DOHH2 (cell line): Measurements from ENCODE around the gene NLK.
"Not testable (repeated sequence)": the region's sequence is repeated elsewhere in the genome, so short reads cannot be mapped to it uniquely, and the experiment has no call there.

Source experiments
- H3F3A ChIP-seq: fragments of 200-600 bp; sonication (generic), shearing (Covaris generic); 2 replicates; pipeline ENCODE4 v1.6.0; 2016; ENCODE audit warnings: antibody characterized with exemption, mild to moderate bottlenecking; ENCODE audit not compliant: control insufficient read depth, insufficient read depth
- H3K27ac ChIP-seq: fragments of 200-600 bp; sonication (generic); 2 replicates; pipeline ENCODE4 v1.5.1; 2014; ENCODE audit warnings: low read depth, mild to moderate bottlenecking, low read length, moderate library complexity
- H3K27me3 ChIP-seq: fragments of 200-600 bp; sonication (generic); 2 replicates; pipeline ENCODE4 v1.6.1; 2014; ENCODE audit warnings: mild to moderate bottlenecking, low read length, mixed read lengths; ENCODE audit not compliant: control insufficient read depth
- H3K36me3 ChIP-seq: fragments of 200-600 bp; sonication (generic); 2 replicates; pipeline ENCODE4 v1.6.1; 2014; ENCODE audit warnings: mild to moderate bottlenecking, low read length, moderate library complexity, mixed read lengths; ENCODE audit not compliant: control insufficient read depth
- H3K4me1 ChIP-seq: fragments of 200-600 bp; sonication (generic); 2 replicates; pipeline ENCODE4 v1.6.1; 2014; ENCODE audit warnings: mild to moderate bottlenecking, low read length, mixed read lengths; ENCODE audit not compliant: control insufficient read depth
- H3K4me2 ChIP-seq: fragments of 200-600 bp; sonication (generic); 2 replicates; pipeline ENCODE4 v1.6.0; 2014; ENCODE audit warnings: mild to moderate bottlenecking, low read length, moderate library complexity
- H3K4me3 ChIP-seq: fragments of 200-600 bp; sonication (generic); 2 replicates; pipeline ENCODE4 v1.5.1; 2014; ENCODE audit warnings: mild to moderate bottlenecking, low read length, mixed read lengths
- H3K79me2 ChIP-seq: fragments of 200-600 bp; sonication (generic); 2 replicates; pipeline ENCODE4 v1.6.1; 2014; ENCODE audit warnings: mild to moderate bottlenecking, low read length, mixed read lengths; ENCODE audit not compliant: control insufficient read depth
- H3K9me2 ChIP-seq: fragments of 200-600 bp; sonication (generic); replicated peaks from 2 replicates; pipeline ENCODE4 v1.6.1; 2014; ENCODE audit warnings: mild to moderate bottlenecking, low read length, mixed read lengths; ENCODE audit not compliant: control insufficient read depth
- H3K9me3 ChIP-seq: fragments of 200-600 bp; sonication (generic); 2 replicates; pipeline ENCODE4 v1.6.1; 2014; ENCODE audit warnings: antibody characterized with exemption, low read length, mixed read lengths; ENCODE audit not compliant: control insufficient read depth, insufficient read depth
- H4K20me1 ChIP-seq: fragments of 200-600 bp; sonication (generic); 2 replicates; pipeline ENCODE4 v1.6.0; 2014; ENCODE audit warnings: low read depth, mild to moderate bottlenecking, antibody characterized with exemption, low read length, moderate library complexity; ENCODE audit not compliant: control insufficient read depth, insufficient read depth
- CTCF ChIP-seq: fragments of 200-600 bp; sonication (generic); IDR thresholded peaks from one replicate; pipeline ENCODE4 v1.5.1; 2014; ENCODE audit warnings: antibody characterized with exemption, mild to moderate bottlenecking, low read depth, low read length; ENCODE audit not compliant: poor library complexity, severe bottlenecking
- EZH2phosphoT487 ChIP-seq: fragments of 200-600 bp; sonication (generic); IDR thresholded peaks from 2 replicates; pipeline ENCODE4 v1.6.1; 2017; ENCODE audit warnings: borderline replicate concordance, mild to moderate bottlenecking, antibody characterized with exemption, low read length, moderate library complexity, mixed read lengths

NLK gene

DNA sequence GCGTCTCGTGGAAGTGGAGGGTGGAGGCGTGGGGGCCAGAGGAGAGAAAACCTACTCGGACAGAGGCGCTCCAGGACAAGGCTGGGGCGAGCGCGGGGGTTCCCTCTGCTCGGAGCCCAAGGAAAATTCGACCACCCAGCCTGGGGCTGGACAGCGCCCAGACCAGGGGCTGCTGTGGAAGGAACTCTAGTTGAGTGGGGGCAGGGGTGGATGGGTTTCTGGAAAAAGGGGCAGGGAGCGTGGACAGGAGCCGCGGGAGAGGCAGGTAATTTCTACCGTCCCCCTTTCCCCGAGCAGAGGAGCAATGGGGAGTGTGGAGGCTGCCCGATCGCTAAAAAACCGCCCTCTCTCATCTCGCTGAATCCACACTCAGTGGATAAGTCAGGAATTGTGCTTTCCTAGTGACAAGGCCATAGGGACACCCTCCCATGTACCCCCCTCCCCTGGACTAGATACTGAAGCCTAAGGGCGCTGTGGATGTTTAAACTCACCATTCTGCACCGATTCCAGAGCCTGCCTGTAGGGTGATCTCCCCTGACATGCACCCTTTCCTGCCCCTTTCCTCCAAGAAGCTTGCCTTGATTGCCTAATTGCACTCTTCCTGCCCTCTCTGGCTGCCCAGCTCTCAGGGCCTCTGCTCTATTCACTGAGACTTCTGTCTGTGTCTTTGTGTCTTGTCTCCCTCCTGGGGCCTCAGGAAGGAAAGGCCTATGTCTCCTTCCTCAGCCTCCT is 185.8 kb downstream of the NLK start:
- H3K79me2 ChIP-seq: no peaks in the 10 kb centered on the region
- no peaks in the 10 kb centered on the region for H3K4me1 ChIP-seq
- H4K20me1 ChIP-seq: no peaks in the 10 kb centered on the region
- no peaks in the 10 kb centered on the region for H3F3A ChIP-seq
- H3K9me3 ChIP-seq: no peaks in the 10 kb centered on the region
- H3K4me3 ChIP-seq: no peak overlapping the region
- H3K9me2 ChIP-seq: no peaks in the 10 kb centered on the region
- no peaks in the 10 kb centered on the region for H3K36me3 ChIP-seq
- no peak overlapping the region for H3K27ac ChIP-seq
- TF ChIP-seq CTCF: no peak
- TF ChIP-seq EZH2phosphoT487: no peak
- H3K27me3 ChIP-seq: peaks cover 11% of the 10 kb centered on the region
- no peak overlapping the region for H3K4me2 ChIP-seq

DNA sequence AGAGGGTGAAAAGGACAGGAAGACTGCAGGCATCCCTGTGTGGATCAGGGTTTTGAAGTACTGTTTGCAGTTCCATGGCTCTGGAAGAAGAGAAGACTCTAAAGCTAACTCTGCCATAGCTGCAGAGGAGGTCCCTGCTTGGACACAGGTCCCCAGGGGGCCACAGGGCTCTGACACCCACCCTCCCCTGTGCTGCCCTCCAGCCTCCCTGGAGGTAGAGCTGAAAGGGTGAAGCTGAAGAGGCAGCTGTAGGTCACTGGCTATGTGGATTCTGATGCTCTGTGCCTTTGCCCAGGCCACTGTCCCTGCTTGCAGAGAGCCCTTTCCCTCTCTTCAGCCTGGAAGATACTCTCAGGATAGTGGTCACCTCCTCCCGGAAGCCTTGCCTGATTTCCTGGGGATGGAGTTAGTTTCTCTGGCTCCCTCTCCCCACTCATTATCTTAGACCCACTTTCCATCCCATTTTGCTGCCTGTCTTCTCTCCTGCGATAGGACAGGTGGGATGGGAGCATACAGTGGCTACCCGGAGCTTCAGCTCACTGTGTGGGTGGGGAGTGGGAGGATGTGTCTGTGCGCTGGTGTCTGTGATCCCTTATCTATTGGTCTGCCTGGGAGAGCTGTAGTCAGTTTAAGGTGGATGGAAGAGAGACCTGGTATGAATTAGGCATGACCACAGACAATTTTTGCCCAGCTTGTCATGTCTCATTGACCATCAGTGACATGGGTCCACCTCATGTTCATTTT is 186.7 kb downstream of the NLK start:
- Histone ChIP-seq H3K79me2 (no peaks in the 10 kb centered on the region), H3K4me2 (no peak overlapping the region)
- TF ChIP-seq CTCF: no peak
- no peak for TF ChIP-seq EZH2phosphoT487

DNA sequence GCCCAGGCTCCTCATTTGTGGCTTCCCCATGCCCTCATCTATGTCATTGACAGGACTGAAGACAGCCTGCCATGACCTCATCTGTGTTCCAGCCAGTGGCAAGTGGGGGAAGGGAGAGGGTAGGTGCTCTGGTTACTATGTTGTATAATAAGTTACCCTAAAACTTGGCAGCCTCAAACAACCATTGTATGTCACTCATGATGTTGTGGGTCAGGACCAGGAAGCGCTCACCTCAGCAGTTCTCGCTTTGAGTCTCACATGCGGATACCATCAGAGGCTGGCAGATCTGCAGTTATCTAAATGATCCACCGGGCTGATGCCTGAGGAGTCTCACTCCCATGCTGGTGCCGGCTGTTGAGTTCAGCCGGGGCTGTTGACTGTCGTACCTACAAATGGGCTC is 187.5 kb downstream of the NLK start:
- H3K9me2 ChIP-seq: no peaks in the 10 kb centered on the region
- H3K27me3 ChIP-seq: peaks cover 11% of the 10 kb centered on the region
- H3F3A ChIP-seq: no peaks in the 10 kb centered on the region
- H3K79me2 ChIP-seq: no peaks in the 10 kb centered on the region
- H3K36me3 ChIP-seq: no peaks in the 10 kb centered on the region
- no peaks in the 10 kb centered on the region for H3K4me1 ChIP-seq
- no peak overlapping the region for H3K27ac ChIP-seq
- no peaks in the 10 kb centered on the region for H4K20me1 ChIP-seq
- H3K4me3 ChIP-seq: no peak overlapping the region
- TF ChIP-seq CTCF (no peak), EZH2phosphoT487 (no peak)
- no peak overlapping the region for H3K4me2 ChIP-seq
- H3K9me3 ChIP-seq: no peaks in the 10 kb centered on the region

More for the DNA sequence above, 186.7 kb downstream of the NLK start:
- Histone ChIP-seq H3K4me3 (no peak overlapping the region), H3F3A (no peaks in the 10 kb centered on the region), H3K27me3 (peaks cover 11% of the 10 kb centered on the region), H3K27ac (no peak overlapping the region), H3K36me3 (no peaks in the 10 kb centered on the region), H3K9me3 (no peaks in the 10 kb centered on the region), H3K4me1 (no peaks in the 10 kb centered on the region), H4K20me1 (no peaks in the 10 kb centered on the region), H3K9me2 (no peaks in the 10 kb centered on the region)

GRCh38 chr17:28230607-28231006 is 188.1 kb downstream of the NLK start:
- not testable (repeated sequence) for H3F3A ChIP-seq, H3K36me3 ChIP-seq, H3K4me2 ChIP-seq, H3K4me1 ChIP-seq, H3K27ac ChIP-seq, H3K4me3 ChIP-seq, H3K9me2 ChIP-seq, H3K79me2 ChIP-seq, H4K20me1 ChIP-seq, H3K9me3 ChIP-seq
- H3K27me3 ChIP-seq: peaks cover 11% of the 10 kb centered on the region

DNA sequence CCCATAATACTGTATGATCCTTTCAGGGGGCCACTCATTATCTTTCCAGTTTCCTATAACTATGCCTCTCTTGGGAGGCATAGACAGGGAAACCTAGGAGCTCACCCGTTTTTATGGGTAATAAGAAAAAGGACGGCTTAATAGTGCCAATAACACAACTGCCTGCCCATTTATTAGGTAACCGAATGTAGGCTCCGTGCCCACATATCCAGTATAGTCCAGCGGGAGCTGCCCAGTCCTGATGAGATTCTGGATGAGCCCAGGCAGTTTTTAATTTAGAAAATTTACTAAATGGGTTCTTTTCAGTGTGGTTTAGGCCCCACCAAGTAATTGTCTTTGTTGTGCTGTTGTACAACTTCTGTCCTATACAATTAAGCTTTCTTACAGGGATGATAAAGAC is 189.1 kb downstream of the NLK start:
- not testable (repeated sequence) for H3K4me2 ChIP-seq, H3K27ac ChIP-seq, H3K36me3 ChIP-seq, H3K79me2 ChIP-seq, H3K9me3 ChIP-seq, H4K20me1 ChIP-seq, H3F3A ChIP-seq, H3K9me2 ChIP-seq, H3K4me3 ChIP-seq, H3K4me1 ChIP-seq
- H3K27me3 ChIP-seq: peaks cover 11% of the 10 kb centered on the region
